ENCODE results near the gene LRRN4. TPM values are rescaled to one million over a fixed set of nuclear protein-coding genes. Genes with fewer than 3 reads are reported as not detected.

Gene LRRN4
- 76.6 TPM for total RNA-seq
- long read RNA-seq, transcript LRRN4-201 (5 exons, 2,692 nt), result major isoform, 64 of 99 reads
- long read RNA-seq, partial matches to known transcripts, result 14 of 99 reads
- long read RNA-seq, other reads (novel, unspliced or antisense), result 21 of 99 reads

- Histone ChIP-seq H3K4me3 (peak within 1 kb of the TSS; percentile 45), H3K27me3 (peaks cover 11% of the 10 kb centered on the region), H3K27ac (peak within 1 kb of the TSS; percentile 30), H3K36me3 (no peaks in the 10 kb centered on the region), H3K9me3 (no peaks in the 10 kb centered on the region), H3K4me1 (peaks cover 4% of the 10 kb centered on the region)
- DNase-seq, result peak; percentile 69
- TF ChIP-seq CTCF (IDR thresholded peaks at IDR 0.05), result no peak
- ATAC-seq, result peak; percentile 76
- intact Hi-C loops (cut with DNase I), result no loop called here
Observed at GRCh38 chr20:6053776-6054688, at the start of gene LRRN4. LRRN4 (minus strand) TSS chr20:6054060; CDS start chr20:6052799, 1,261 bp downstream.

DNA sequence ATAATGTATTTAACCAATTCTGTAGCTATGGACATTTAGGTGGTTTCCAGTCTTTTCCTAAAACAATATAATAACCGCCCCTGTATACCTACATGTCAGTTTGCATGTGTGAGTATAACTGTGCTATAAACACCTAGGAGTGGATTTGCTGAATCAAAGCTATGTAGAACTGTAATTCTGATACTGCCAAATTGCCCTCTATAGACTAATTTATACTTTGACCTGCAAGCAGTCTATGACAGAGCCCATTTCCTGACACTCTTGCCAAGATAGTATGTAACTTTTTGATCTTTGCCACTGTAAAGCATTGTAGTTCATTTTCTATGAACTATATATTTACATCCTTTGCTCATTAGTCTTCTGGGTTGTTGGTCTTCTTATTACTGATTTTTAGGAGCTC is 49.4 kb upstream of the LRRN4 start:
- no peaks in the 10 kb centered on the region for H3K36me3 ChIP-seq
- no peaks in the 10 kb centered on the region for H3K27me3 ChIP-seq
- H3K4me1 ChIP-seq, result no peaks in the 10 kb centered on the region
- no peak overlapping the region for H3K27ac ChIP-seq
- ATAC-seq, result no peak
- no peak overlapping the region for H3K4me3 ChIP-seq
- no peak for DNase-seq
- no peaks in the 10 kb centered on the region for H3K9me3 ChIP-seq
- no peak for TF ChIP-seq CTCF (IDR thresholded peaks at IDR 0.05)
- intact Hi-C loops (cut with DNase I), result no loop called here

- H3K27ac ChIP-seq, result no peak overlapping the region
- no peaks in the 10 kb centered on the region for H3K9me3 ChIP-seq
- ATAC-seq (no peak), DNase-seq (no peak)
- TF ChIP-seq CTCF (IDR thresholded peaks at IDR 0.05), result no peak
- no peaks in the 10 kb centered on the region for H3K36me3 ChIP-seq
- no peaks in the 10 kb centered on the region for H3K4me1 ChIP-seq
- no peaks in the 10 kb centered on the region for H3K27me3 ChIP-seq
- intact Hi-C loops (cut with DNase I), result no loop called here
- H3K4me3 ChIP-seq, result no peak overlapping the region
Observed at GRCh38 chr20:6101346-6101745, 47.5 kb upstream of the LRRN4 start.

GRCh38 chr20:6100246-6100645 is 46.4 kb upstream of the LRRN4 start:
- H3K4me1 ChIP-seq, result no peaks in the 10 kb centered on the region
- intact Hi-C loops (cut with DNase I), result no loop called here
- no peak for DNase-seq
- peak; percentile 48 for ATAC-seq
- H3K4me3 ChIP-seq, result no peak overlapping the region
- no peak for TF ChIP-seq CTCF (IDR thresholded peaks at IDR 0.05)
- no peak overlapping the region for H3K27ac ChIP-seq
- no peaks in the 10 kb centered on the region for H3K36me3 ChIP-seq
- no peaks in the 10 kb centered on the region for H3K27me3 ChIP-seq
- no peaks in the 10 kb centered on the region for H3K9me3 ChIP-seq

DNA sequence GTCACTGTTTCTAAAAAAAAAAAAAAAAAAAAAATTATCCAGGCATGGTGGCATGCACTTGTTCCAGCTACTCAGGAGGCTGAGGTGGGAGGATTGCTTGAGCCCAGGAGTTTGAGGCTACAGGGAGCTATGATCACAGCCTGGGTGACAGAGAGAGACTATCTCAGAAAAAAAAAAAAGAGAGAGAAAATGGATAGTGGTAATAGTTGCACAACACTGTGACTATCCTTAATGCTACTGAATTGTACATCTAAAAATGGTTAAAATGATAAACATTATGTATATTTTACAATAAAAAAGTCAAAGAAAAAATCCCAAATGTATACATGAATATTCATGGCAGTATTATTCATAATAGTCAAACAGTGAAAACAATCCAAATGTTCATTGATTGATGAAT is 46.0 kb upstream of the LRRN4 start:
- no peak for DNase-seq
- Histone ChIP-seq H3K9me3 (no peaks in the 10 kb centered on the region), H3K27ac (no peak overlapping the region), H3K27me3 (no peaks in the 10 kb centered on the region), H3K36me3 (no peaks in the 10 kb centered on the region), H3K4me3 (no peak overlapping the region), H3K4me1 (no peaks in the 10 kb centered on the region)
- TF ChIP-seq CTCF (IDR thresholded peaks at IDR 0.05), result no peak
- no peak for ATAC-seq
- intact Hi-C loops (cut with DNase I), result no loop called here
